Measurements from ENCODE around the gene CYBB.

- TF ChIP-seq CTCF (IDR thresholded peaks at IDR 0.05) (no peak), POLR2AphosphoS5 (IDR thresholded peaks at IDR 0.05) (no peak)
Observed at GRCh38 chrX:37752936-37753335, 26.9 kb upstream of the CYBB start.
